ENCODE data around the gene CLDN18. TPM values are rescaled to one million over a fixed set of nuclear protein-coding genes. Genes with fewer than 3 reads are reported as not detected.

Gene CLDN18
- total and polyA plus RNA-seq, 4 donors, result 0.06 TPM; not detected in 3

GRCh38 chr3:138034918-138035317 lies 25.0 kb downstream of the CLDN18 start:
- H3K36me3 ChIP-seq (ENCODE audit: control insufficient read depth in 4 of 4, insufficient read depth in 3 of 4, low read depth in 1 of 4, low read length in 3 of 4), result no peaks in the 10 kb centered on the region

GRCh38 chr3:138036572-138036971 lies 26.6 kb downstream of the CLDN18 start:
- Histone ChIP-seq H3K27me3 (ENCODE audit: control insufficient read depth in 4 of 4, insufficient read depth in 4 of 4, low read length in 3 of 4) (no peaks in the 10 kb centered on the region), H3K9me3 (ENCODE audit: control insufficient read depth in 4 of 4, low read length in 3 of 4) (no peaks in the 10 kb centered on the region), H3K27ac (ENCODE audit: low read depth in 1 of 2, low read length in 2 of 2) (no peak overlapping the region), H3K4me1 (ENCODE audit: control insufficient read depth in 4 of 4, insufficient read depth in 4 of 4, low read length in 3 of 4) (no peaks in the 10 kb centered on the region), H3K36me3 (ENCODE audit: control insufficient read depth in 4 of 4, insufficient read depth in 3 of 4, low read depth in 1 of 4, low read length in 3 of 4) (no peaks in the 10 kb centered on the region), H3K9ac (ENCODE audit: low read depth in 1 of 2, low read length in 2 of 2) (no peak overlapping the region), H3K4me3 (ENCODE audit: low read depth in 1 of 3, low read length in 3 of 3) (no peak overlapping the region)
- TF ChIP-seq NR2F2 (IDR thresholded peaks at IDR 0.05) (no peak), EGR1 (IDR thresholded peaks at IDR 0.05; ENCODE audit: low read depth in 2 of 2) (no peak), FOXA1 (IDR thresholded peaks at IDR 0.05) (no peak), REST (IDR thresholded peaks at IDR 0.05) (no peak), ATF3 (IDR thresholded peaks at IDR 0.05) (no peak), YY1 (IDR thresholded peaks at IDR 0.05) (no peak), ZBTB33 (IDR thresholded peaks at IDR 0.05) (no peak), GABPA (IDR thresholded peaks at IDR 0.05 in 1 of 2, conservative IDR thresholded peaks at IDR 0.05 in 1 of 2) (no peak), JUND (IDR thresholded peaks at IDR 0.05) (no peak), RAD21 (IDR thresholded peaks at IDR 0.05) (no peak), TAF1 (conservative IDR thresholded peaks at IDR 0.05) (no peak), FOXA2 (IDR thresholded peaks at IDR 0.05) (no peak), CTCF (IDR thresholded peaks at IDR 0.05; ENCODE audit: low read depth, low read length, missing input control) (no peak), HNF4G (IDR thresholded peaks at IDR 0.05) (no peak), RXRA (IDR thresholded peaks at IDR 0.05) (no peak), MAX (IDR thresholded peaks at IDR 0.05) (no peak)
- WGBS, result 77% methylated on average over 3 of the region's 3 CpGs
- no peak for DNase-seq (ENCODE audit: low spot score)

More at GRCh38 chr3:138034918-138035317, 25.0 kb downstream of the CLDN18 start:
- no peak for TF ChIP-seq EGR1 (IDR thresholded peaks at IDR 0.05; ENCODE audit: low read depth in 2 of 2)
- no peak for TF ChIP-seq FOXA1 (IDR thresholded peaks at IDR 0.05)
- no peak for TF ChIP-seq RAD21 (IDR thresholded peaks at IDR 0.05)
- no peak for TF ChIP-seq GABPA (IDR thresholded peaks at IDR 0.05 in 1 of 2, conservative IDR thresholded peaks at IDR 0.05 in 1 of 2)
- TF ChIP-seq NR2F2 (IDR thresholded peaks at IDR 0.05), result no peak
- Histone ChIP-seq H3K4me1 (ENCODE audit: control insufficient read depth in 4 of 4, insufficient read depth in 4 of 4, low read length in 3 of 4) (no peaks in the 10 kb centered on the region), H3K4me3 (ENCODE audit: low read depth in 1 of 3, low read length in 3 of 3) (no peak overlapping the region), H3K9me3 (ENCODE audit: control insufficient read depth in 4 of 4, low read length in 3 of 4) (no peaks in the 10 kb centered on the region), H3K27me3 (ENCODE audit: control insufficient read depth in 4 of 4, insufficient read depth in 4 of 4, low read length in 3 of 4) (no peaks in the 10 kb centered on the region), H3K9ac (ENCODE audit: low read depth in 1 of 2, low read length in 2 of 2) (no peak overlapping the region), H3K27ac (ENCODE audit: low read depth in 1 of 2, low read length in 2 of 2) (no peak overlapping the region)
- no peak for DNase-seq (ENCODE audit: low spot score)
- WGBS, result 90% methylated on average over 1 of the region's 1 CpG

All from liver (tissue), 9 donors.